Fibroblast of skin of right quadriceps (primary cell): Measurements from ENCODE around the gene DYSF.

Experiments
- DNase-seq: peaks from one replicate; pipeline ENCODE4 v3.0.0-alpha.2; 2013

DYSF gene

GRCh38 chr2:71661782-71662181 lies 208.4 kb downstream of the DYSF start:
- DNase-seq: no peak

GRCh38 chr2:71662665-71663394 lies 209.5 kb downstream of the DYSF start:
- no peak for DNase-seq

GRCh38 chr2:71664161-71664560 lies 210.8 kb downstream of the DYSF start:
- DNase-seq: no peak

- no peak for DNase-seq
Observed at GRCh38 chr2:71665168-71666093, 212.1 kb downstream of the DYSF start.

- DNase-seq: no peak
Observed at GRCh38 chr2:71666094-71666474, 212.7 kb downstream of the DYSF start.

GRCh38 chr2:71667256-71668182 lies 214.2 kb downstream of the DYSF start:
- DNase-seq: no peak

- DNase-seq: no peak
Observed at GRCh38 chr2:71668326-71669057, 215.1 kb downstream of the DYSF start.

- no peak for DNase-seq
Observed at GRCh38 chr2:71669058-71669456, 215.7 kb downstream of the DYSF start.

GRCh38 chr2:71669628-71670429 lies 216.5 kb downstream of the DYSF start:
- DNase-seq: no peak

- DNase-seq: no peak
Observed at GRCh38 chr2:71670430-71670795, 217.1 kb downstream of the DYSF start.

- no peak for DNase-seq
Observed at GRCh38 chr2:71671203-71671854, 218.0 kb downstream of the DYSF start.

GRCh38 chr2:71671895-71672825 lies 218.8 kb downstream of the DYSF start:
- no peak for DNase-seq

GRCh38 chr2:71672826-71673795 lies 219.8 kb downstream of the DYSF start:
- no peak for DNase-seq

- DNase-seq: no peak
Observed at GRCh38 chr2:71674158-71674851, 220.9 kb downstream of the DYSF start.

GRCh38 chr2:71675296-71675695 lies 221.9 kb downstream of the DYSF start:
- no peak for DNase-seq

GRCh38 chr2:71678874-71679273 lies 225.5 kb downstream of the DYSF start:
- DNase-seq: no peak

- DNase-seq: no peak
Observed at GRCh38 chr2:71679491-71679890, 226.1 kb downstream of the DYSF start.

GRCh38 chr2:71680925-71681324 lies 227.6 kb downstream of the DYSF start:
- no peak for DNase-seq
